Suprapubic skin (tissue), 4 donors: ENCODE data around the gene CDHR4. TPM values are rescaled to one million over a fixed set of nuclear protein-coding genes. Genes with fewer than 3 reads are reported as not detected.
A peak's percentile ranks its signal among the peaks of the same experiment; 100 is the strongest.

Experiments
- DNase-seq, 2 donors: peaks; one replicate each; pipeline ENCODE4 v3.0.0-alpha.2; 2019; ENCODE audit warnings: low spot score in 2 of 2
- H3K27ac ChIP-seq: fragments of 200-600 bp; sonication (generic); one replicate; pipeline ENCODE4 v1.5.1; 2019
- H3K27me3 ChIP-seq: fragments of 200-600 bp; sonication (generic); one replicate; pipeline ENCODE4 v1.5.1; 2019
- H3K36me3 ChIP-seq: fragments of 200-600 bp; sonication (generic); one replicate; pipeline ENCODE4 v1.5.1; 2019
- H3K4me1 ChIP-seq: fragments of 200-600 bp; sonication (generic); one replicate; pipeline ENCODE4 v1.5.1; 2019
- H3K4me3 ChIP-seq: fragments of 200-600 bp; sonication (generic); one replicate; pipeline ENCODE4 v1.5.1; 2019; ENCODE audit warnings: mild to moderate bottlenecking
- H3K9me3 ChIP-seq: fragments of 200-600 bp; sonication (generic); one replicate; pipeline ENCODE4 v1.5.1; 2019
- EP300 ChIP-seq: sonication (generic); formaldehyde crosslinking; IDR thresholded peaks from one replicate; pipeline ENCODE4 v1.6.1; 2017; ENCODE audit warnings: antibody characterized with exemption
- POLR2A ChIP-seq, 2 donors: fragments of 450-650 bp; IDR thresholded peaks; one replicate each; pipeline ENCODE4 v1.6.1; 2017; ENCODE audit warnings: antibody characterized with exemption in 2 of 2, mild to moderate bottlenecking in 2 of 2, moderate library complexity in 2 of 2
- POLR2AphosphoS5 ChIP-seq, 3 donors: sonication (generic); formaldehyde crosslinking; IDR thresholded peaks; one replicate each; pipeline ENCODE4 v1.6.1; 2017; ENCODE audit warnings: antibody characterized with exemption in 3 of 3
- WGBS: methylation state at CpG from one replicate; pipeline ENCODE4 v1.1.5; 2018; 5-methylcytosine and 5-hydroxymethylcytosine counted together
- total RNA-seq, 4 donors: library from RNA; depleted of rRNA; stranded (reverse); fragments of >200 nt; gene quantifications; one replicate each; pipeline ENCODE4 v1.1.0, GENCODE V29; 2016
- TF ChIP-seq, protein P1 (sequence below), 2 donors: fragments of 200-600 bp in 1 of 2; fragments of 450-650 bp in 1 of 2; sonication (generic) in 1 of 2; IDR thresholded peaks; one replicate each; pipeline ENCODE4 v1.5.1; 2016 to 2019; ENCODE audit warnings: antibody characterized with exemption in 2 of 2, mild to moderate bottlenecking in 1 of 2, moderate library complexity in 1 of 2

CDHR4 gene
- total RNA-seq, 4 donors from 2014 or later, result 0.45 to 0.89 TPM; not detected in 2

- WGBS, result 94% methylated on average over 7 of the region's 10 CpGs
- TF ChIP-seq POLR2A (IDR thresholded peaks at IDR 0.05) (no peak), POLR2AphosphoS5 (IDR thresholded peaks at IDR 0.05) (no peak), EP300 (no peak)
- TF ChIP-seq, protein P1, sequence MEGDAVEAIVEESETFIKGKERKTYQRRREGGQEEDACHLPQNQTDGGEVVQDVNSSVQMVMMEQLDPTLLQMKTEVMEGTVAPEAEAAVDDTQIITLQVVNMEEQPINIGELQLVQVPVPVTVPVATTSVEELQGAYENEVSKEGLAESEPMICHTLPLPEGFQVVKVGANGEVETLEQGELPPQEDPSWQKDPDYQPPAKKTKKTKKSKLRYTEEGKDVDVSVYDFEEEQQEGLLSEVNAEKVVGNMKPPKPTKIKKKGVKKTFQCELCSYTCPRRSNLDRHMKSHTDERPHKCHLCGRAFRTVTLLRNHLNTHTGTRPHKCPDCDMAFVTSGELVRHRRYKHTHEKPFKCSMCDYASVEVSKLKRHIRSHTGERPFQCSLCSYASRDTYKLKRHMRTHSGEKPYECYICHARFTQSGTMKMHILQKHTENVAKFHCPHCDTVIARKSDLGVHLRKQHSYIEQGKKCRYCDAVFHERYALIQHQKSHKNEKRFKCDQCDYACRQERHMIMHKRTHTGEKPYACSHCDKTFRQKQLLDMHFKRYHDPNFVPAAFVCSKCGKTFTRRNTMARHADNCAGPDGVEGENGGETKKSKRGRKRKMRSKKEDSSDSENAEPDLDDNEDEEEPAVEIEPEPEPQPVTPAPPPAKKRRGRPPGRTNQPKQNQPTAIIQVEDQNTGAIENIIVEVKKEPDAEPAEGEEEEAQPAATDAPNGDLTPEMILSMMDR (IDR thresholded peaks at IDR 0.05), result no peak
- Histone ChIP-seq H3K27ac (no peak overlapping the region), H3K36me3 (no peaks in the 10 kb centered on the region), H3K9me3 (no peaks in the 10 kb centered on the region), H3K4me3 (no peak overlapping the region), H3K4me1 (peaks cover 5% of the 10 kb centered on the region), H3K27me3 (no peaks in the 10 kb centered on the region)
- DNase-seq, result peak in 1 of 2 donors; percentile 47
These were observed 7.1 kb downstream of the CDHR4 start for GRCh38 chr3:49792371-49793150.

DNA sequence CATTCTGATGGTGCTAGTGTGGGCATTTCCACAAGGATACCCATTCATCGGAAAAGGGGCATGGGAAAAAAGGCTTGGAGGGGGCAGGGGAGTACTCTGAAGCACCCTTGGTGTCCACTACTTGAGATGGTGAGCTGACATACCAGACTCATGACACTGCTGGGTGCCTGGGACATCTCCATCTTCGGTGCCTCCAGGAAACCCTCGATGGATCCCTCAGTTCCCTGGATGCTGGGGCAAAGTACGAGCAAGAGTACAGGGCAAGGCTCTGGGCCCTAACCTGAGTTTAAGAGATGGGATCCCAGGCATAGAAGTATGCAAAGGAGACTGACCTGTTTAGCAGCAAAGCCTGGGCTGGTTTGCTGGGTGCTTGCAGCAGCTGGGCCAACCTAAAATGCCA, 8.1 kb downstream of the CDHR4 start:
- Histone ChIP-seq H3K4me1 (peaks cover 15% of the 10 kb centered on the region), H3K27ac (no peak overlapping the region), H3K4me3 (no peak overlapping the region), H3K36me3 (no peaks in the 10 kb centered on the region), H3K27me3 (no peaks in the 10 kb centered on the region), H3K9me3 (no peaks in the 10 kb centered on the region)
- 92% methylated on average over 4 of the region's 4 CpGs for WGBS
- TF ChIP-seq, protein P1 (IDR thresholded peaks at IDR 0.05), result no peak
- TF ChIP-seq POLR2A (IDR thresholded peaks at IDR 0.05) (no peak), EP300 (no peak), POLR2AphosphoS5 (IDR thresholded peaks at IDR 0.05) (no peak)
- peak in 1 of 2 donors; percentile 57 for DNase-seq

DNA sequence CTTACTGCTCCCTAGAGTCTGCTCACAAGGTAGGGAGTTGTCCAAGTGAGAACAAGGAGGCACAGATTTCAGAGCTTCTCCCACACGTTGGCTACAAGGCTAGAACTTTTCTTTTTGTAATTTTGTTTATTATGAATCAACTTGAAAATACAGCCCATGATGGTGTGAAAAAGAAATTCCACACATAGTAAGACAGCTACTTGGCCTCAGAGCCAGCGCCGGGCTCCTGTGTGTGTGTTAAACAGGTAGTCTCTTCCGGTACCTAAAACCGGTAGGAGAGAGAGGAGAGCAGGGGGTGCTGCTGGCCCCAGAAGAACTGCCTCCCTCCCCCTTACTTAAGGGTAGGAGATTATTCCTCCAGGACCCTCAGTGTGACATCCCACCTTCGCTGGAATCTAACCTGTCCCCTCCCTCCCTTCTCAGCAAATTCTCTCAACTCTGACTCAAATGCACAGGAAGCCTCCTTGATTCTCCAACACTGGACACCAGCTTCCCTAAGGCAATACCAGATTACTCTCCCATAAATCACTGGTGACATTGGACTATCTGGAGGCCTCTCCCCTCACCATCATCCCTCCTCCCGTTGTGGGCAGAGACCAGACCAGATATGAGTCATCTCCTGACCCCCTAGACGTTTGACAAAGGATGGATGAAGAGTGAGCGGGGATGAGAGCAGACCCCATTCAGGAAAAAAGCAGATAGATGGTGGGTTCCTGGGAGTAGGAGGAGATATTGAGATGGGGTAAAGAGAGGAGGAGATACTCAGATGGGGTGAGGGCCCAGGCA, 8.9 kb downstream of the CDHR4 start:
- Histone ChIP-seq H3K27ac (no peak overlapping the region), H3K36me3 (no peaks in the 10 kb centered on the region), H3K4me1 (peaks cover 15% of the 10 kb centered on the region), H3K27me3 (no peaks in the 10 kb centered on the region), H3K9me3 (no peaks in the 10 kb centered on the region), H3K4me3 (no peak overlapping the region)
- WGBS, result 65% methylated on average over 9 of the region's 9 CpGs
- TF ChIP-seq POLR2AphosphoS5 (IDR thresholded peaks at IDR 0.05), result no peak
- TF ChIP-seq, protein P1 (IDR thresholded peaks at IDR 0.05), result no peak
- DNase-seq, result no peak

GRCh38 chr3:49788056-49788455, 11.6 kb downstream of the CDHR4 start:
- H3K4me3 ChIP-seq, result no peak overlapping the region
- H3K27ac ChIP-seq, result no peak overlapping the region
- 89% methylated on average over 2 of the region's 2 CpGs for WGBS
- H3K27me3 ChIP-seq, result no peaks in the 10 kb centered on the region
- no peak for TF ChIP-seq POLR2A (IDR thresholded peaks at IDR 0.05)
- no peak for TF ChIP-seq POLR2AphosphoS5 (IDR thresholded peaks at IDR 0.05)
- TF ChIP-seq, protein P1 (IDR thresholded peaks at IDR 0.05), result no peak
- TF ChIP-seq EP300, result no peak
- H3K4me1 ChIP-seq, result peaks cover 31% of the 10 kb centered on the region
- H3K9me3 ChIP-seq, result no peaks in the 10 kb centered on the region
- H3K36me3 ChIP-seq, result peaks cover 3% of the 10 kb centered on the region
- no peak for DNase-seq

DNA sequence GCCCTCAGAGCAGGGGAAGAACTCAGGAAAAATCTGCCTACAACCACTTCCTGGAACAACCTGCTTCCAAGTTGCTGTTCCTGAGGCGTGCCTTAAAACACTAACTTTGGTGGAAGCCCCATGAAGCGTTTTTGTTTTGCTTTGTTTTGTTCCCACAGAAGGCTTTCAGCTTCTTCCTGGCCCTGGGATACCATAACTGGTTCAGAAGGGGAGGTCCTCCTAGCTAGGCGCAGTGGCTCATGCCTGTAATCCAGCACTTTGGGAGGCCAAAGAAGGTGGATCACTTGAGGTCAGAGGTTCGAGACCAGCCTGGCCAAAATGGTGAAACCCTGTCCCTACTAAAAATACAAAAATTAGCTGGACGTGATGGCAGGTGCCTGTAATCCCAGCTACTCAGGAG, 12.1 kb downstream of the CDHR4 start:
- peak in 1 of 2 donors; percentile 37 for DNase-seq
- H3K4me1 ChIP-seq, result peaks cover 33% of the 10 kb centered on the region
- TF ChIP-seq POLR2AphosphoS5 (IDR thresholded peaks at IDR 0.05) (no peak), EP300 (no peak), POLR2A (IDR thresholded peaks at IDR 0.05) (no peak)
- TF ChIP-seq, protein P1 (IDR thresholded peaks at IDR 0.05), result no peak
- no peak overlapping the region for H3K4me3 ChIP-seq
- peaks cover 3% of the 10 kb centered on the region for H3K36me3 ChIP-seq
- no peaks in the 10 kb centered on the region for H3K9me3 ChIP-seq
- no peaks in the 10 kb centered on the region for H3K27me3 ChIP-seq
- 86% methylated on average over 5 of the region's 5 CpGs for WGBS
- H3K27ac ChIP-seq, result peak overlapping the region; percentile 98
